ENCODE results near the gene NIPSNAP2.
"Not testable (repeated sequence)": the region's sequence is repeated elsewhere in the genome, so short reads cannot be mapped to it uniquely, and the experiment has no call there.

The NIPSNAP2 gene

DNA sequence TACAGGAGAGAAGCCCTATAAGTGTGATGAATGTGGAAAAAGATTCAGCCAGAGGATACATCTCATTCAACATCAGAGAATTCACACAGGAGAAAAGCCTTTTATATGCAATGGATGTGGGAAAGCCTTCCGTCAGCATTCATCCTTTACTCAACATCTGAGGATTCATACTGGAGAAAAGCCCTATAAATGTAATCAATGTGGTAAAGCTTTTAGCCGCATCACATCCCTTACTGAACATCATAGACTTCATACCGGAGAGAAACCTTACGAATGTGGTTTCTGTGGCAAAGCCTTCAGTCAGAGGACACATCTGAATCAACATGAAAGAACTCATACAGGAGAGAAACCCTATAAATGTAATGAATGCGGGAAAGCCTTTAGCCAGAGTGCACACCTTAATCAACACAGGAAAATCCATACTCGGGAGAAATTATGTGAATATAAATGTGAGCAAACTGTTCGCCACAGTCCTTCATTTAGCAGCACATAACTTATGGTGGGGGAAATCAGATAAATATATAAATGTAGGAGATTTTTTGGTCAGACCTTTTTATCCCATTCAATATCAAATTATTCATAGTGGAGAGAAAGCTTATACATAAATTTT lies 24.8 kb upstream of the NIPSNAP2 start:
- TF ChIP-seq, protein P1, sequence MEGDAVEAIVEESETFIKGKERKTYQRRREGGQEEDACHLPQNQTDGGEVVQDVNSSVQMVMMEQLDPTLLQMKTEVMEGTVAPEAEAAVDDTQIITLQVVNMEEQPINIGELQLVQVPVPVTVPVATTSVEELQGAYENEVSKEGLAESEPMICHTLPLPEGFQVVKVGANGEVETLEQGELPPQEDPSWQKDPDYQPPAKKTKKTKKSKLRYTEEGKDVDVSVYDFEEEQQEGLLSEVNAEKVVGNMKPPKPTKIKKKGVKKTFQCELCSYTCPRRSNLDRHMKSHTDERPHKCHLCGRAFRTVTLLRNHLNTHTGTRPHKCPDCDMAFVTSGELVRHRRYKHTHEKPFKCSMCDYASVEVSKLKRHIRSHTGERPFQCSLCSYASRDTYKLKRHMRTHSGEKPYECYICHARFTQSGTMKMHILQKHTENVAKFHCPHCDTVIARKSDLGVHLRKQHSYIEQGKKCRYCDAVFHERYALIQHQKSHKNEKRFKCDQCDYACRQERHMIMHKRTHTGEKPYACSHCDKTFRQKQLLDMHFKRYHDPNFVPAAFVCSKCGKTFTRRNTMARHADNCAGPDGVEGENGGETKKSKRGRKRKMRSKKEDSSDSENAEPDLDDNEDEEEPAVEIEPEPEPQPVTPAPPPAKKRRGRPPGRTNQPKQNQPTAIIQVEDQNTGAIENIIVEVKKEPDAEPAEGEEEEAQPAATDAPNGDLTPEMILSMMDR (IDR thresholded peaks at IDR 0.05): no peak
- H3K9me3 Mint-ChIP-seq: peaks cover 92% of the 10 kb centered on the region
- H3K27ac Mint-ChIP-seq: no peak overlapping the region
- H3K4me3 Mint-ChIP-seq: no peak overlapping the region
- no peaks in the 10 kb centered on the region for H3K4me1 Mint-ChIP-seq
- no peaks in the 10 kb centered on the region for H3K27me3 Mint-ChIP-seq (ENCODE audit: low read depth, poor library complexity)
- peaks cover 86% of the 10 kb centered on the region for H3K36me3 Mint-ChIP-seq (ENCODE audit: low read depth)
- DNase-seq: no peak

- Mint-ChIP-seq H3K4me1 (peaks cover 1% of the 10 kb centered on the region), H3K4me3 (no peak overlapping the region)
Observed at GRCh38 chr7:55946545-55946944, 17.8 kb upstream of the NIPSNAP2 start.

DNA sequence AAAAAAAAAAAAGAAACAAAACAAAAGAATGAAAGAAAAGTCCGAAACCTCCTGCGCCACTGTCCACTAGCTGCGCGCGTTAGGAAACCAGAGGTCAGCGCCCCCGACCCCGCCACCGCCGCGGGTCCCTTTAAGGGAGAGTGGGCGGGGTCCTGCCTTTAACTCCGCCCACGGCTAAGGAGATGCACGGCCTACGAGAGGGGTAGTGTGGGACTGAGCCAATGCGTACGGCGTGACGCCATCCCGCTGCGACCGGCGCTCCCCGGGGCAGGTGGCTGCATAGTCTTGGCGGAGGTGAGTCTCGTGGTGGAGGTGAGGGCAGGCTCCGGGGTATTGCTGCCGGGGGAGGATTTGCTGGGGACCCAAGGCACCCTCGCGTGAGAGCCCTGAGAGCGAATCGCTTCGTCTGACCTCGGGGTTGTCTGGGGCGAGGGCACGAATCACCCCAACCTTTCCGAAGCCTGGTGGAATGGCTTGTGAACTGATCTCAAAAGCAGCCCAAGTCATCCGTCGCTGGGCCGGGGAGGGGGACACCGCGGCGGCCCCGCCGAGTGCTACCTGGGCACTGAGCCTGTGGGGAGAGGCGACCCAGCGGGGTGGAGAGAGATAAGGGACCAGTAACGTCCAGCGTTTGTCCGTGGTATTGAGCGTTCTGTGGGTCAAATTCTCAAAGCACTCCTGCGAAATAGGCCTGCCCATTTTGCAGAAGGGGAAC lies 12.6 kb upstream of the NIPSNAP2 start, which contains the start of gene MRPS17:
Gene MRPS17 (plus strand): TSS at position 241 of the 715 bp plus-strand sequence. CDS start 1,319 bp downstream, outside the sequence.
- Mint-ChIP-seq H3K4me3 (peak within 1 kb of the TSS; percentile 97), H3K27ac (peak within 1 kb of the TSS; percentile 98), H3K36me3 (ENCODE audit: low read depth) (peaks cover 45% of the 10 kb centered on the region), H3K9me3 (peaks cover 19% of the 10 kb centered on the region), H3K27me3 (ENCODE audit: low read depth, poor library complexity) (peaks cover 3% of the 10 kb centered on the region), H3K4me1 (peaks cover 16% of the 10 kb centered on the region)
- TF ChIP-seq, protein P1 (IDR thresholded peaks at IDR 0.05): no peak
- peak; percentile 85 for DNase-seq

More at GRCh38 chr7:55946545-55946944, 17.8 kb upstream of the NIPSNAP2 start:
- Mint-ChIP-seq H3K27ac (no peak overlapping the region), H3K9me3 (peaks cover 63% of the 10 kb centered on the region), H3K27me3 (ENCODE audit: low read depth, poor library complexity) (peaks cover 3% of the 10 kb centered on the region), H3K36me3 (ENCODE audit: low read depth) (peaks cover 39% of the 10 kb centered on the region)
- TF ChIP-seq, protein P1 (IDR thresholded peaks at IDR 0.05): no peak
- DNase-seq: no peak

- H3K36me3 Mint-ChIP-seq (ENCODE audit: low read depth): peaks cover 48% of the 10 kb centered on the region
- peaks cover 16% of the 10 kb centered on the region for H3K4me1 Mint-ChIP-seq
- not testable (repeated sequence) for H3K27me3 Mint-ChIP-seq (ENCODE audit: low read depth, poor library complexity); DNase-seq
- H3K9me3 Mint-ChIP-seq: peaks cover 19% of the 10 kb centered on the region
- peak overlapping the region; percentile 97 for H3K4me3 Mint-ChIP-seq
- H3K27ac Mint-ChIP-seq: peak overlapping the region; percentile 87
Observed at GRCh38 chr7:55952352-55952671, 12.1 kb upstream of the NIPSNAP2 start.

DNA sequence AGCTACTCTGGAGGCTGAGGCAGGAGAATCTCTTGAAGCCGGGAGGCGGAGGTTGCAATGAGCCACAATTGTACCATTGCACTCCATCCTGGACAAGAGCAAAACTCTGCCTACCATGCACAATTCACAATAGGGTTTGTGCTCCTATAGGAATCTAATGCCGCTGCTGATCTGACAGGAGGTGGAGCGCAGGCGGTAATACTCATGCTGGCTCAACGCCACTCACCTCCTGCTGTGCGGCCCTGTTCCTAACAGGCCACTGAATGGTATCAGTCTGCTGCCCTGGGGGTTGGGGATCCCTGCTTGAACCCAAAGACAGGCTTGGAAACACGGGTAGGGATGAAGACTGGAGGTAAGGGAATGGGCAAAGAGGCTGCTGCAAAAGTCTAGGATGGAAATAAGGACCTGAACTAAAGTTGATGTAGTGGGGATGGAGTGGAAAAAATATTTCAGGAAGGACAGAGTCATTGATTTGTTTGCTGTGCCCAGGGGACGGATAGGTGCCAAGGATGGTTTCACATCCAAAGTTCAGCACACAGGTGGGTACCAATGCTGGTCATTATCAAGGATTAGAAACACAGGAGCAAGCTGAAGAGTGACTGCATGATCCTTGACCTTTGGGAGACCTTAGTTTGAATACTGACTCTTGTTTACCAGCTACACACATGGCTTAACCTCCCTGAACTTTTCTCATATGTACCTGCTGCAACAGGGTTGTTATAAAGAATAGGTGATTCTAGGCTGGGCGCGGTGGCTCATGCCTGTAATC lies 10.5 kb upstream of the NIPSNAP2 start:
- TF ChIP-seq, protein P1 (IDR thresholded peaks at IDR 0.05): no peak
- Mint-ChIP-seq H3K27ac (no peak overlapping the region), H3K27me3 (ENCODE audit: low read depth, poor library complexity) (no peaks in the 10 kb centered on the region), H3K36me3 (ENCODE audit: low read depth) (peaks cover 59% of the 10 kb centered on the region), H3K4me3 (peak overlapping the region; percentile 97), H3K9me3 (peaks cover 14% of the 10 kb centered on the region), H3K4me1 (peaks cover 16% of the 10 kb centered on the region)
- no peak for DNase-seq

DNA sequence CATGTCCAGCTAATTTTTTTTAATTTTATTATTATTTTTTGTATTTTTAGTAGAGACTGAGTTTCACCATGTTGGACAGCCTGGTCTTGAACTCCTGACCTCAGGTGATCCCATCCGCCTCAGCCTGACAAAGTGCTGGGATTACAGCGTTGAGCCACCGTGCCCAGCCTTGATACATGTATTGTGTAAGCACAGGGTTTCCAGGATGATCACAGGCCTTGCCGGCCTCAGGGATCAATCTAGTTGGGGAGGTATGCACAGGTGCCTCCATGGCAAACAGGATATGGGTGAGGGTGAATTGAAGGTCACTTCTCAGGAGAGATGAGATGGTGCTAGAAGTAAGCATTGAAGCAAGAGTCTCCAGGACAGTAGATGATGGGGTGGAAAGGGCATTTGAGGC lies 7.2 kb upstream of the NIPSNAP2 start:
- TF ChIP-seq, protein P1 (IDR thresholded peaks at IDR 0.05): no peak
- no peak for DNase-seq
- H3K36me3 Mint-ChIP-seq (ENCODE audit: low read depth): peaks cover 53% of the 10 kb centered on the region
- H3K9me3 Mint-ChIP-seq: peaks cover 4% of the 10 kb centered on the region
- peaks cover 9% of the 10 kb centered on the region for H3K4me1 Mint-ChIP-seq
- no peak overlapping the region for H3K4me3 Mint-ChIP-seq
- peaks cover 10% of the 10 kb centered on the region for H3K27me3 Mint-ChIP-seq (ENCODE audit: low read depth, poor library complexity)
- H3K27ac Mint-ChIP-seq: peak overlapping the region; percentile 27

Data from nephron progenitor cell (in vitro differentiated cells).